GM12878 (cell line): ENCODE measurements around the gene NIPAL3. TPM values are rescaled to one million over a fixed set of nuclear protein-coding genes. Genes with fewer than 3 reads are reported as not detected.

Source experiments
- ATAC-seq: fragments of 200-7000 bp; cut with Tn5 transposase; 3 replicates; pipeline ENCODE4 v1.9.1; 2020; ENCODE audit warnings: mild to moderate bottlenecking, moderate library complexity
- BruUV-seq: library from RNA; stranded (reverse); fragments of 400-500 nt; replicated peaks from 2 replicates; lab custom pipeline; 2021; lab: Mats Ljungman, UMichigan
- CTCF ChIA-PET: fragments of 300-600 bp; sonication (Branson Sonifier 250); formaldehyde crosslinking; extraction: SDS; loops from one replicate; lab custom pipeline; 2021; ENCODE audit warnings: inconsistent platforms; lab: Yijun Ruan, JAX
- POLR2A ChIA-PET: fragments of 350-600 bp; formaldehyde crosslinking; extraction: SDS; loops from one replicate; lab custom pipeline; 2021; ENCODE audit warnings: inconsistent platforms; lab: Charles Lee
- RAD21 ChIA-PET: fragments of 300-600 bp; sonication (Branson Sonifier 250); formaldehyde crosslinking; loops from one replicate; lab custom pipeline; 2023; ENCODE audit warnings: antibody characterized with exemption; ENCODE audit not compliant: unreplicated experiment; lab: Charles Lee
- SMC1A ChIA-PET: fragments of 300-600 bp; sonication (Branson Sonifier 250); formaldehyde crosslinking; loops from one replicate; lab custom pipeline; 2023; ENCODE audit not compliant: unreplicated experiment, uncharacterized antibody; lab: Charles Lee
- DNase-seq: peaks from one replicate; pipeline ENCODE4 v3.0.0-alpha.2; 2011; ENCODE audit warnings: low read depth, low spot score
- FAIRE-seq: peaks from 3 replicates; lab custom pipeline; 2011; peaks lifted over from hg19 to GRCh38; lab: Jason Lieb, UNC
- H2AFZ ChIP-seq: 2 replicates; pipeline ENCODE4 v1.6.0; 2011; ENCODE audit warnings: low read depth, low read length, control low read depth; ENCODE audit not compliant: control insufficient read depth
- H3K27ac ChIP-seq: 2 replicates; pipeline ENCODE4 v1.5.1; 2011; ENCODE audit warnings: control low read depth; ENCODE audit not compliant: control insufficient read depth, insufficient read depth
- H3K27me3 ChIP-seq, 2 experiments: replicated peaks in 1 of 2; 2 replicates each; pipeline versions ENCODE4 v1.6.0 to v1.6.1; 2011; ENCODE audit warnings: low read length in 1 of 2; ENCODE audit not compliant: control insufficient read depth in 2 of 2, insufficient read depth in 2 of 2
- H3K36me3 ChIP-seq, 2 experiments: 2 replicates each; pipeline ENCODE4 v1.5.1; 2011; ENCODE audit warnings: low read length in 1 of 2; ENCODE audit not compliant: control insufficient read depth in 2 of 2, insufficient read depth in 2 of 2
- H3K4me1 ChIP-seq: 2 replicates; pipeline ENCODE4 v1.6.1; 2011; ENCODE audit warnings: mild to moderate bottlenecking, low read length, moderate library complexity, mixed read lengths; ENCODE audit not compliant: control insufficient read depth, insufficient read depth
- H3K4me2 ChIP-seq: 2 replicates; pipeline ENCODE4 v1.6.0; 2011; ENCODE audit warnings: control low read depth; ENCODE audit not compliant: control insufficient read depth, insufficient read depth
- H3K4me3 ChIP-seq: fragments of 200-600 bp; sonication (generic); 2 replicates; pipeline ENCODE4 v1.5.1; 2016
- H3K79me2 ChIP-seq: 2 replicates; pipeline ENCODE4 v1.6.0; 2011; ENCODE audit warnings: low read length; ENCODE audit not compliant: control insufficient read depth, insufficient read depth
- H3K9ac ChIP-seq: 2 replicates; pipeline ENCODE4 v1.8.0; 2011; ENCODE audit warnings: low read length, control low read depth, mixed read lengths; ENCODE audit not compliant: control insufficient read depth, insufficient read depth
- H3K9me3 ChIP-seq: replicated peaks from 3 replicates; pipeline ENCODE4 v1.5.1; 2011; ENCODE audit warnings: mild to moderate bottlenecking, low read length; ENCODE audit not compliant: control insufficient read depth, insufficient read depth
- H4K20me1 ChIP-seq: 2 replicates; pipeline ENCODE4 v1.6.0; 2011; ENCODE audit not compliant: control insufficient read depth, insufficient read depth
- BRCA1 ChIP-seq: IDR thresholded peaks from 2 replicates; pipeline ENCODE4 v1.6.1; 2011; ENCODE audit warnings: low read depth, low read length, improper control_type of control experiment
- CREB1 ChIP-seq: IDR thresholded peaks from 2 replicates; pipeline ENCODE4 v1.6.1; 2012; ENCODE audit warnings: low read depth, mild to moderate bottlenecking, inconsistent platforms
- EZH2 ChIP-seq: IDR thresholded peaks from 2 replicates; pipeline ENCODE4 v1.6.1; 2012; ENCODE audit warnings: low read depth, mild to moderate bottlenecking, control low read depth, inconsistent platforms, low read length, borderline replicate concordance; ENCODE audit not compliant: control insufficient read depth
- HDAC2 ChIP-seq: fragments of 200-600 bp; sonication (generic); IDR thresholded peaks from 2 replicates; pipeline ENCODE4 v1.6.1; 2017
- MEF2A ChIP-seq: IDR thresholded peaks from 2 replicates; pipeline ENCODE4 v1.6.1; 2011; ENCODE audit warnings: low read depth, mild to moderate bottlenecking, low read length, moderate library complexity; ENCODE audit not compliant: insufficient read depth
- SP1 ChIP-seq: IDR thresholded peaks from one replicate; pipeline ENCODE4 v1.6.1; 2011; ENCODE audit warnings: low read depth, low read length
- SRF ChIP-seq, 2 experiments: IDR thresholded peaks; 2 replicates each; pipeline ENCODE4 v1.6.1; 2011; ENCODE audit warnings: low read depth in 2 of 2, low read length in 2 of 2, mild to moderate bottlenecking in 1 of 2, moderate library complexity in 1 of 2
- whole genome bisulfite sequencing: methylation state at CpG from one replicate; pipeline ENCODE4 v1.1.6; 2016; ENCODE audit warnings: low lambda C conversion rate; ENCODE audit not compliant: insufficient replicate concordance, insufficient coverage; ENCODE audit errors: missing lambda C conversion rate; 5-methylcytosine and 5-hydroxymethylcytosine counted together
- in situ Hi-C: fragments of 300-500 bp; cut with MboI; formaldehyde crosslinking; loops from 9 replicates; pipeline ENCODE4 v1.14.3; 2018; ENCODE audit warnings: mixed read lengths
- intact Hi-C: fragments of 100-400 bp; cut with micrococcal nuclease; formaldehyde crosslinking; loops from one replicate; pipeline ENCODE4 v1.14.2; 2022; ENCODE audit not compliant: unreplicated experiment
- polyA plus RNA-seq, 11 experiments: library from polyadenylated mRNA; depleted of rRNA in 4 of 11; unstranded in 6 of 11; stranded (reverse) in 5 of 11; fragments of >200 nt; fragmentation: Nextera tagmentation in 4 of 11; fragmentation: Illumina TruSeq in 1 of 11; extraction: Ambion mirVana in 4 of 11; extraction: Trizol in 1 of 11; gene quantifications; 1 replicate in 1 of 11; 2 replicates in 10 of 11; pipeline versions ENCODE4 v1.2.1 to v1.2.3, GENCODE V29; 2011 to 2016; ENCODE audit warnings: inconsistent platforms in 2 of 11, missing spikeins in 2 of 11, low read depth in 1 of 11
- total RNA-seq, 4 experiments: library from RNA; depleted of rRNA in 3 of 4; stranded (reverse); fragments of >200 nt in 3 of 4; fragmentation: Illumina TruSeq in 1 of 4; extraction: Trizol in 1 of 4; gene quantifications; 2 replicates each; pipeline versions ENCODE4 v1.2.1 to v1.2.3, GENCODE V29; 2013 to 2021

The NIPAL3 gene
- total and polyA plus RNA-seq, 10 of the 15 experiments (the other 5 are each of a cell fraction or from before 2014, with no cell fraction given), result 2.1 to 9.4 (median 4.2) TPM

DNA sequence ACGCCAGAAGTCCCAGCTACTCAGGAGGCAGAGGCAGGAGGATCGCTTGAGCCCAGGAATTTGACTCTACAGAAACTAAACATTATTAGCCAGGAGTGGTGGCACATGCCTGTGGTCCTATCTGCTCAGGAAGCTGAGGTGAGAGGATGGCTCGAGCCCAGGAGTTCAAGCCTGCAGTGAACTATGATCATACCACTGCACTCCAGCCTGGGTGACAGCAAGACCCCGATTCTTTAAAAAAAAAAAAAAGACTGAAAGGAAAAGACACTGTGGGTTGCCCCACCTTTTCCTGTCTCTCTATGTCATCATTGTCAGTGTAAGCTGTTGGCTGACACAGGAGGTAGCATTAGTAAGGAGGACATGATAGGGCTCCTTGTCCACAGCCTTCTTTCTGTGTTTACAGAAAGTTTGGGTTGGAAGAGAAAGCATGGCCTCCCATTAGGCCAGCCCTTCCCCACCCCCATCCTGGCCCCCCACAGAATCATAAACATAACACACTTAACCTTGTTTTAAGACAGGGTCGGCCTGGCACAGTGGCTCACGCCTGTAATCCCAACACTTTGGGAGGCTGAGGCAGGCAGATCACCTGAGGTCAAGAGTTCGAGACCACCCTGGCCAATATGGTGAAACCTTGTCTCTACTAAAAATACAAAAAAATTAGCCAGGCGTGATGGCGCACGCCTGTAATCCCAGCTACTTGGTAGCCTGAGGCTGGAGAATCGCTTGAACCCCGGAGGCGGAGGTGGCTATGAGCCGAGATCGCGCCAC, 66.4 kb downstream of the NIPAL3 start:
- in situ Hi-C loops, result no loop called here
- ATAC-seq (no peak), DNase-seq (no peak), FAIRE-seq (no peak)
- Histone ChIP-seq H3K9me3 (no peaks in the 10 kb centered on the region), H4K20me1 (no peaks in the 10 kb centered on the region), H3K36me3 (no peaks in the 10 kb centered on the region), H3K4me3 (no peak overlapping the region), H3K9ac (no peak overlapping the region), H3K4me2 (no peak overlapping the region), H3K79me2 (no peaks in the 10 kb centered on the region), H2AFZ (peak overlapping the region; percentile 52), H3K27me3 (no peaks in the 10 kb centered on the region), H3K4me1 (peaks cover 12% of the 10 kb centered on the region), H3K27ac (peak overlapping the region; percentile 34; the same call in 1 of the 2 replicates)
- ChIA-PET POLR2A (interaction anchor here (0.6 kb wide), 1 partner anchor 1218 kb away, joined by 3 read pairs; no protein-coding TSS in a partner anchor), SMC1A (interaction anchor here (0.7 to 2.1 kb wide), 4 partner anchors 9 to 332 kb away, joined by 3 to 6 read pairs (median 3); no protein-coding TSS in a partner anchor), CTCF (interaction anchor here (0.9 to 1.8 kb wide), 3 partner anchors 89 to 105 kb away, joined by 4 to 7 read pairs (median 4); no protein-coding TSS in a partner anchor), RAD21 (interaction anchor here (1.9 kb wide), 1 partner anchor 91 kb away, joined by 4 read pairs; no protein-coding TSS in a partner anchor)
- intact Hi-C loops, result no loop called here
- WGBS, result 69% methylated on average over 11 of the region's 16 CpGs
- TF ChIP-seq SP1 (no peak), SRF (IDR thresholded peaks at IDR 0.05; ENCODE audit: low read depth in 2 of 2, low read length in 2 of 2) (no peak), CREB1 (0 out of 2 replicates have a peak, but pooled peaks have one; percentile 24)
- BruUV-seq, result no TSS peak

DNA sequence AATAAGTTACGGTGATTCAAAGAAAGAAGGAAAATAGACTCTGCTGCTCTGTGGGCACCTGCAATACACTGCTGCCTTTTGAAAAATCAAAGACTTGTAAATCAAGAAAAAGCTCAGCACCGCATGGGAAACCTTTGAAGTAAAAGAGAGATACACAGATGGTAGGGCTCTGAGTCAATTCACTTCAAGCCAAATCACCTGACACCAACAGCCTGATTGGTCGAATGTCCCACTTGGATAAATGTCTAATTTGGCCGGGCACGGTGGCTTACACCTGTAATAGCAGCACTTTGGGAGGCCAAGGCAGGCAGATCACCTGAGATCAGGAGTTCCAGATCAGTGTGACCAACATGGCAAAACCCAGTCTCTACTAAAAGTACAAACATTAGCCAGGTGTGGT, 67.8 kb downstream of the NIPAL3 start:
- Histone ChIP-seq H2AFZ (no peak overlapping the region), H3K27ac (no peak overlapping the region), H3K9me3 (no peaks in the 10 kb centered on the region; the same call in 2 of the 3 replicates), H3K36me3 (no peaks in the 10 kb centered on the region), H3K4me2 (no peak overlapping the region), H3K4me1 (peaks cover 12% of the 10 kb centered on the region), H4K20me1 (no peaks in the 10 kb centered on the region)
- no peak for DNase-seq
- ATAC-seq, result no peak
- in situ Hi-C loops (no loop called here), intact Hi-C loops (no loop called here)
- BruUV-seq, result no TSS peak
- ChIA-PET RAD21 (no interaction called here), CTCF (interaction anchor here (1.7 to 2.2 kb wide), 3 partner anchors 9 to 104 kb away, joined by 4 to 7 read pairs (median 7); partner anchors contain the start of gene NIPAL3)
- no peak for FAIRE-seq
- TF ChIP-seq EZH2, result no peak
- TF ChIP-seq HDAC2, result no peak
- TF ChIP-seq MEF2A, result no peak
- no peak for TF ChIP-seq BRCA1
- TF ChIP-seq, all 136 proteins: peak for 0
- no peaks in the 10 kb centered on the region for H3K27me3 ChIP-seq
- H3K79me2 ChIP-seq, result no peaks in the 10 kb centered on the region
- no peak overlapping the region for H3K9ac ChIP-seq
- 70% methylated on average over 5 of the region's 5 CpGs for WGBS
- no peak overlapping the region for H3K4me3 ChIP-seq
- SMC1A ChIA-PET, result no interaction called here
- POLR2A ChIA-PET, result no interaction called here
